GM12892 (cell line): ENCODE results near the gene SPATA32.

Experiments
- POLR2A ChIP-seq: IDR thresholded peaks from 2 replicates; pipeline ENCODE4 v1.6.1; 2011; ENCODE audit warnings: low read depth, low read length, control low read depth
- POLR2AphosphoS5 ChIP-seq: IDR thresholded peaks from 2 replicates; pipeline ENCODE4 v1.6.1; 2011; ENCODE audit warnings: low read depth, low read length, control low read depth

DNA sequence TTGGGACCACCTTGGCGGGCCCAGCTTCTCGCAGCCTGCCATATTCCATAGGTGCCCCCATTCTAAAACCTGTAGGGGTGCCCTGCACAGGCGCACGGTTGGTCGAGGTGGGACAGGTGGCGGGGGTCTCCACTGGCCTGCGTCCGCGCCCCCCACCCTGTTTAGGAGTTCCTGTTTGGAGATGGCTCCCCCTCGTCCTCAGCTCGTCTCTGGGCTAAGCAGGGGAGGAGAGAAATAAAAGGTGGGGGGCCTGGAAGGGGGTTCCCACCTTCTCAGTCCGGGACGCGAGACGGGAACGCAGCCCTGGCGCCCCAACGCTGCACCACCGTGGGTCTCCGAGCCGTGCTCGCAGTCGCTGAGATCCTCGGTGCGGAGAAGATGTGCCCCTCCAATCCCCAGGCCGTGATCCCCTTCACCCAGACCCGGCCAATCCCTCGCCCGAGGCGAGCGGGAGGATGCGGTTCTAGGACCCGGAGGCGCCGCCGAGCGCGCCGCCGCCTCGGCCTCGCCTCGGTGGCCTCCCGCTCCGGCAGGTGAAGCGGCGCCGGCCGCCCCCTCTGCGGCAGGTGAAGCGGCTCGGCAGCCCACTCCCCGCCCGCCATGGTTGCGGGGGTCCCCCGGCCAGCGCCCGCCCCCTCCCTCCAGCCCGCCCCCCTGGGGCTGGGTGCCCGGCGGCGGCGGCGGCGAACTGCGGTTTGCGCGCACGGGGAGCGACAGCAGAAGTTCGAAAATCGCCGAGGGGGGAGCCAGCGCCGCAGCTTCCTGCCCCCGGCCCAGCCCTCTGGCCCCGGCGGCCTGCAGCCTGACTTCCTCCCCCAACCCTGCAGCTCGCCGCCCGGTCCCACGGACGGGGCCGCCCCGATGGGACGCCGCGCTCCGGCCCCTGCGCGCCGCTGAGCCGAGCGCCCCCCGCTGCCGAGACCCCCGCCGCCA lies 40.5 kb downstream of the SPATA32 start, which contains the start of gene FMNL1:
- TF ChIP-seq POLR2AphosphoS5 = no peak
- peak; percentile 64; the same call in 1 of the 2 replicates for TF ChIP-seq POLR2A
